ENCODE data around the gene NUDT8. TPM values are rescaled to one million over a fixed set of nuclear protein-coding genes. Genes with fewer than 3 reads are reported as not detected.

The NUDT8 gene
- total and polyA plus RNA-seq, 2 of the 8 experiments (the other 6 are each of a cell fraction or from before 2014, with no cell fraction given), result 7.2 to 8.3 TPM

- H3K14ac ChIP-seq (ENCODE audit: insufficient read length), result no peak overlapping the region
- H3K4ac ChIP-seq (replicated peaks; ENCODE audit: insufficient read length, low read depth, low read length), result no peak overlapping the region
- 88% methylated on average over 1 of the region's 1 CpG; no CpG with 5 or more reads in 1 of the 2 experiments for WGBS, 2 experiments (ENCODE audit: extremely low coverage in 1 of 2, insufficient coverage in 1 of 2, insufficient read length in 1 of 2, insufficient replicate concordance in 2 of 2, low coverage in 1 of 2, low lambda C conversion rate in 2 of 2, missing lambda C conversion rate in 1 of 2)
- H2BK12ac ChIP-seq (ENCODE audit: low read depth, low read length), result no peak overlapping the region
- H3K27ac ChIP-seq (ENCODE audit: low read depth, low read length), result no peak overlapping the region
- H3K23me2 ChIP-seq (ENCODE audit: low read depth, low read length), result no peaks in the 10 kb centered on the region
- no peak overlapping the region for H2BK20ac ChIP-seq (ENCODE audit: low read length)
- H2AK5ac ChIP-seq (ENCODE audit: low read depth, low read length), result no peak overlapping the region
- H4K91ac ChIP-seq (replicated peaks; ENCODE audit: insufficient read length, low read length), result no peak overlapping the region
- H3K18ac ChIP-seq (ENCODE audit: extremely low read depth, low read length), result no peak overlapping the region
- H2BK120ac ChIP-seq (replicated peaks; ENCODE audit: low read depth, low read length), result no peak overlapping the region
- no peak overlapping the region for H2AFZ ChIP-seq (ENCODE audit: low read length)
- no peak overlapping the region for H4K8ac ChIP-seq (ENCODE audit: extremely low read depth, insufficient read depth, low read length)
- H2BK15ac ChIP-seq (ENCODE audit: low read length), result no peak overlapping the region
- no peak overlapping the region for H3K4me2 ChIP-seq (ENCODE audit: insufficient read depth in 1 of 2, low read depth in 2 of 2, low read length in 2 of 2)
- H4K20me1 ChIP-seq (replicated peaks in 1 of 2; ENCODE audit: control insufficient read depth in 1 of 2, insufficient read depth in 2 of 2, low read length in 2 of 2), result no peaks in the 10 kb centered on the region
- ChIA-PET POLR2A (ENCODE audit: partially characterized antibody) (interaction anchor here (6.1 kb wide), 1 partner anchor 13 kb away, joined by 71 read pairs; the partner anchor contains the start of gene GSTP1), CTCF (ENCODE audit: partially characterized antibody) (interaction anchor here (1.4 to 2.5 kb wide), 4 partner anchors 13 to 214 kb away, joined by 3 to 7 read pairs (median 4); partner anchors contain the start of gene GSTP1)
- H4K5ac ChIP-seq (ENCODE audit: insufficient read length, low read depth, low read length), result no peak overlapping the region
- no peaks in the 10 kb centered on the region for H3K79me1 ChIP-seq (ENCODE audit: low read depth, low read length)
- no peaks in the 10 kb centered on the region for H3K79me2 ChIP-seq (ENCODE audit: control insufficient read depth in 1 of 2, insufficient read depth in 2 of 2, low read length in 2 of 2)
- FAIRE-seq (no peak), DNase-seq (ENCODE audit: low read depth in 1 of 2, low spot score in 2 of 2) (no peak)
- no peak overlapping the region for H2BK5ac ChIP-seq (ENCODE audit: low read depth, low read length)
- no peak overlapping the region for H3K56ac ChIP-seq (replicated peaks; ENCODE audit: insufficient read length, low read depth, low read length)
- H3K23ac ChIP-seq (ENCODE audit: insufficient read length), result no peak overlapping the region
- H3K9me3 ChIP-seq (ENCODE audit: insufficient read depth in 2 of 2, low read depth in 1 of 2, low read length in 1 of 2), result peaks cover 5 to 10% of the 10 kb centered on the region in 2 experiments; a peak in 3 of 4 replicates
- H3K36me3 ChIP-seq (ENCODE audit: control insufficient read depth in 2 of 4, insufficient read depth in 4 of 4, low read length in 3 of 4), result no peaks in the 10 kb centered on the region
- H3K27me3 ChIP-seq (replicated peaks in 1 of 4; ENCODE audit: control insufficient read depth in 3 of 4, extremely low read depth in 1 of 4, insufficient read depth in 3 of 4, low read length in 3 of 4), result no peaks in the 10 kb centered on the region
- no peak overlapping the region for H3K9ac ChIP-seq (replicated peaks in 1 of 4; ENCODE audit: extremely low read depth in 1 of 4, low read depth in 3 of 4, low read length in 3 of 4)
- no peak overlapping the region for H3K4me3 ChIP-seq (ENCODE audit: extremely low read depth in 1 of 4, insufficient read depth in 2 of 4, low read depth in 3 of 4, low read length in 4 of 4)
- H3K4me1 ChIP-seq (replicated peaks in 1 of 4; ENCODE audit: control insufficient read depth in 3 of 4, insufficient read depth in 4 of 4, low read length in 3 of 4), result peaks cover 0 to 3% (median 1%) of the 10 kb centered on the region in 4 experiments; a peak in 1 of 7 replicates
- TF ChIP-seq KDM4A (IDR thresholded peaks at IDR 0.05; ENCODE audit: low read depth, low read length, severe bottlenecking), result no peak
- TF ChIP-seq CEBPB (IDR thresholded peaks at IDR 0.05; ENCODE audit: low read depth, low read length), result no peak
- TF ChIP-seq GABPA (IDR thresholded peaks at IDR 0.05; ENCODE audit: borderline replicate concordance, insufficient read depth, low read length), result no peak
- TF ChIP-seq RBBP5 (IDR thresholded peaks at IDR 0.05; ENCODE audit: borderline replicate concordance, low read depth, low read length), result no peak
- TF ChIP-seq TAF1 (IDR thresholded peaks at IDR 0.05; ENCODE audit: low read depth, low read length), result no peak
- TF ChIP-seq BCL11A (IDR thresholded peaks at IDR 0.05; ENCODE audit: low read depth in 2 of 2, low read length in 2 of 2), result no peak
- no peak for TF ChIP-seq PHF8 (conservative IDR thresholded peaks at IDR 0.05; ENCODE audit: low read depth, low read length)
- no peak for TF ChIP-seq JUN (IDR thresholded peaks at IDR 0.05; ENCODE audit: low read depth, low read length)
- no peak for TF ChIP-seq RAD21 (IDR thresholded peaks at IDR 0.05 in 1 of 2, conservative IDR thresholded peaks at IDR 0.05 in 1 of 2; ENCODE audit: low read depth in 2 of 2, low read length in 2 of 2)
- no peak for TF ChIP-seq TAF7 (optimal IDR thresholded peaks at IDR 0.05; ENCODE audit: borderline replicate concordance, low read depth, low read length)
- no peak for TF ChIP-seq TCF12 (IDR thresholded peaks at IDR 0.05; ENCODE audit: low read depth, low read length)
- TF ChIP-seq SIRT6 (IDR thresholded peaks at IDR 0.05; ENCODE audit: low read length), result no peak
- no peak for TF ChIP-seq SAP30 (IDR thresholded peaks at IDR 0.05; ENCODE audit: insufficient read depth, insufficient replicate concordance, low read length)
Observed at GRCh38 chr11:67596753-67597300, 32.9 kb downstream of the NUDT8 start.
